ENCODE measurements around the gene DNAH7.
"Not testable (repeated sequence)": the region's sequence is repeated elsewhere in the genome, so short reads cannot be mapped to it uniquely, and the experiment has no call there.

The DNAH7 gene

DNA sequence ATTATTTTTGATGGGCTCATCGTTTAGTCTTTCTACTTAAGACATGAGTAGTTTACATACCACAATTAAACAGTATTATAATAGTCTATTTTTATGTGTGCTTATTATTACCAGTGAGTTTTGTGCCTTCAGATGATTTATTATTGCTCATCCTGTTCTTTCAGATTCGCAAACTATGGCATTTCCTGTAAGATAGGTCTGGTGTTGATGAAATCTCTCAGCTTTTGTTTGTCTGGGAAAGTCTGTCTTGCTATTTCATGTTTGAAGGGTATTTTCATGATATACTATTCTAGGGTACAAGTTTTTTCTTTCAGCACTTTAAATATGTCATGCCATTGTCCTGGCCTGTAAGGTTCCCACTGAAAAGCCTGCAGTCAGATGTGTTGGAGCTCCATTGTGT is 101.3 kb downstream of the DNAH7 start:
- DNase-seq (ENCODE audit: low read depth) = no peak

DNA sequence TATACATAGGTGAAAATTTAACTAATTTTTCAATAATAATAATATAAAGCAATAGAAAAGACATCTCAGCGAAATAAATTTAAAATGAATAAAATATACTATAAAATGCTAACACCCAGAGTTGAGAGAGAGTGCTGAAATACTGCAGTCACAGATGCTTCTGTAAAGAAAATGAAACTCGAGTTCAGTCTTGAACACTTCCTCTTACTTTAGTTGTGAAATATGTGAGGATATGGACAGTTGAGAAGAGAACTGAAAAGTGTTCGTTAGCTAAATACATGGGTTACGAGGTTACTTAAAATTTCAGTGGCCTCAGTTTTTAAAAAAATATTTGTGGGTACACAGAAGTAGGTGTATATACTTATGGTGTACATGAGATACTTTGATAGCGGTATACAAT is 106.8 kb downstream of the DNAH7 start:
- no peak for DNase-seq (ENCODE audit: low read depth)

DNA sequence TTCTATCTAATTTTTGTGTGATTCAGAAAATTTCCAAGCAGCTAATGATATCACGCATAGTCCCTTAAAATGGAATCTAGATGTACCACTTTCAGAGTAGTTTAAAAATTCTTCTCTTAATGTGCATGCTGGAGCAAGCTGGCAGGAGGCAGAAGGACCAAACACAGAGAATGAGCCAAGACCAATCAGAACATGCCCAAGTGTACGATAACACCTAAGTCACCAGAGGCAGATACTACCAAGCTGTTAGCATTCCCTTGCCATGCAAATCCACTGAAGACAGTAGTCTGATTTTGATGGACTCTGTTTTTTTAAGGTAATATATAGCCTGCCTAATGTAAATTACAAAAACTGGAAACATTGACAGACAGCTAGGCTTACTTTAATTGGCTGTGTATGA is 109.3 kb downstream of the DNAH7 start:
- no peak for DNase-seq (ENCODE audit: low read depth)

DNA sequence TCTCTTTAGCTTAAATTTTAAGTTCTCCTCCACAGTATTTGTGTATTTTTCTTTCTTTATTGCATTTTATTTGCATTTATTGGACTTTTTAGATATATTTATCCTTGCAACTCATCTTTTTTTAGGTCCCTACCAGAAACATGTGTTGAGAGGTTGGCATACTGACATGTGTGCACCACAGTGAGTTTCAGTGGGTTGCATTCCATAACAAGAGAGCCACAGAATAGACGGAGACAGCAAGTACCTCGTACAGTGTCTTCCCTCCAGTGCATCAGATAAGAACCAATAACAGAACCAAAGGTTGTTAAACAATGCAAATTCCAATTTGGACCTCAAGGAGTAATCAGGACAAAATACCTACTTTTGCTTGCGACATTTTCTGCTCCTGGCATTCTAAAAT is 111.9 kb downstream of the DNAH7 start:
- no peak for DNase-seq (ENCODE audit: low read depth)

DNA sequence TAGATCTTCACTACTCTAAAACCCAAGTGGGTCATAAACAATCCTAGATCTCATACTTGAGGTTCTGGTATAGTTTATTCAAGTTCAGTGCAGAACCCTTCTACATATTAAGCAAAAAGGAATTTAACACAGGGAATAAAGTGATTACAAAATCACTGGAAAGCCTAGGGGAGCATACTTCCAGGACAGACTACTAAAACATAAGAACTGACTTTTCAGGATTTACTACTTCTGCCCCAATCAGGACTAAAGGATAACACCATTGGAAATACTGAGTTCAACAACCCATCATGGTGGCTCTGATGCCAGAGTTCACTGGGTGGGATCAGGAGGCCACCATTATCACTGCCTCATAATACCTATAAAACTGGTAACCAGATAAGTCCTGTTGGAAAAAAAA is 123.6 kb downstream of the DNAH7 start:
- no peak for DNase-seq (ENCODE audit: low read depth)

DNA sequence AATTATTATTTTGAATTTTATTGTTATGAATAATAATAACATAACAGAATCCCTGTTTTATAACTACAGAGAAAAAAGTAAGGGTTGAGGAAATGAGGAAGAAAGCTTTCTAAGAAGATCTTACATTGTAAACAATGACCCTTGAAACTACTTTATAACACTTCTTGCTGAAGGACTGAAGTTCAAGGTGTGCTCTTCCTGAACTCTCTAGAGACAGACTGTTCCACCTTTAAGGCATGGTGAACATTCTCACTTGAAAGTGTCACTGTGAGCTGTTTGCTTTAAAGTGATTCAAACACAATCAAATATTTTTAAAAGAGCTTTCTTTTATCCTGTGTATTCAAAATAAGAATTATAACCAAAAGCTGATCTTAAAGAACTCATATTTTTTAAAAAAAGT is 131.5 kb downstream of the DNAH7 start:
- no peak for DNase-seq (ENCODE audit: low read depth)

DNA sequence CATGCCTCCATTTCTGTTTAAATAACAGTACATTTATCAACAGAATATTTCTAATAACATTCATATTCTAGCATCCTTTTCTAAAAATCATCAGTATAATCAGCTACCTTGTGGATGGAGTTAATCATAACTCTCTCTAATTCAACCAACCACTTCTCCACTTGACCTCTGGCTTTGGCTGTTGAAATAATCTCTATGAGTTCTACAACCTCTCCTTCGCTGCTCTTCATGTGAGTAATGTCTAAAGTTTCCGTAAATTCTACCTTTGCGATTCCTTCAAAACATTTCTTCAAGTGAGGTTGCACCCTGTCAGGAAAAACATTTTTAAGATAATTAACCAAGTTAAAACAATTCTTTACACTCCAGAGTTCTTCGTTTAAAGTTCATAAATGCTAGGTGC is 134.2 kb downstream of the DNAH7 start:
- no peak for DNase-seq (ENCODE audit: low read depth)

GRCh38 chr2:195929531-195929930 is 139.1 kb downstream of the DNAH7 start:
- DNase-seq (ENCODE audit: low read depth) = no peak

GRCh38 chr2:195925120-195925519 is 143.5 kb downstream of the DNAH7 start:
- no peak for DNase-seq (ENCODE audit: low read depth)

GRCh38 chr2:195923889-195924288 is 144.7 kb downstream of the DNAH7 start:
- DNase-seq (ENCODE audit: low read depth) = no peak

GRCh38 chr2:195917021-195917600 is 151.5 kb downstream of the DNAH7 start:
- DNase-seq (ENCODE audit: low read depth) = not testable (repeated sequence)

DNA sequence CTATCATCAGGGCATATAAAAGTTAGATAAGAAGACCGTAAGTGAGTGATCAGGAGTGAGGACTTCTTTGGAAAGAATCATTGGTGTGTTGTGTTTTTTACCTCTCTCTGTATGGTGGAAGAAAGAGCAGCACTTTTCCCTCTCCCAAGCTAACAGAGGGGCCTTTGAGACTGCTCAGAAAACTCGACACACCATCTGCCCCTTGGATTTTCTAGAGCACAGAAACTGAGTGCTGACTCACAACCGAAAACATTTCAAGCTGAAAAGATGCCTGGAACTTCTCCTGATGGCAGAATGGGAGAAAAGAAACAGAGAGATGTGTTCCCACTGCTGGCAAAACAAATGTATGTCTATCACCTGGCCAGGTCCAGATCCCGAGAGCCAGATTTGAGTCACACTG is 156.6 kb downstream of the DNAH7 start:
- no peak for DNase-seq (ENCODE audit: low read depth)

DNA sequence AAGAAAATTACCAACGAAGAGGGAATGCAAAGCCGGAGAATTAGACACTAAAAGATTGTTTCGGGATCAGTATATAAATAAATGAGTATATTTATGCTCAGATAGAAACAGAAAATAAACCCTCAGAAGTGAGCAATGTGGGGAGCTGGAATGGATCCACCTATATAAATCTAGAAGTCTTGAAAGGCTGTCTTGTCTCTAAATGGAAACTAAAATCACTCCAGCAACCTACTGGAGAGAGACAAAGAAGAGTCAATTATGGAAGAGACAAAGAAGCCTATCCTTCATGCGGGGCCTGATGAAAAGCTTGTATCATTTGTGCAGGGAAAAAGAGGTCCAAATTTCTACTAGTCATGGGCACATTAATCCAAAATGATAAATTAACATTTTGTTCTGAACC is 158.1 kb downstream of the DNAH7 start:
- no peak for DNase-seq (ENCODE audit: low read depth)

GRCh38 chr2:195909926-195910325 is 158.7 kb downstream of the DNAH7 start:
- no peak for DNase-seq (ENCODE audit: low read depth)

GRCh38 chr2:195907474-195907873 is 161.2 kb downstream of the DNAH7 start:
- no peak for DNase-seq (ENCODE audit: low read depth)

GRCh38 chr2:195903956-195904355 is 164.7 kb downstream of the DNAH7 start:
- DNase-seq (ENCODE audit: low read depth) = no peak

GRCh38 chr2:195902857-195903256 is 165.8 kb downstream of the DNAH7 start:
- no peak for DNase-seq (ENCODE audit: low read depth)

DNA sequence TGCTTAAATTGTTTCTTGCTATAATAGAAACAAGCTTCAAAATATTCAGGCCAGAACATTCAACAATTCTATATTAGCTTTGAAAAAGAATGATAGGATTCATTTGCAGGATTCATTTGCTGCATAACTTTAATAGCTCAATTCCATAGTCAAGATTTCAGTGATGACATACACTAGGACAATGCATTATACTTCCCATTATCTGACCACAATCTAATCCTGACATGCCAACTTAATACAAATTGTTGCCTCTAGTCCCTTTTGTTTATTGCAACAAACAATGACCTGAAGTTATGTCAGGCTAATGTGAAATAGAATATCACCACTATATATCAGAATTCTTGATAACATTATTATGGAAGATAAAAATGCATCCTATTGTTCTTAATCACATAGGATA is 169.4 kb downstream of the DNAH7 start:
- no peak for DNase-seq (ENCODE audit: low read depth)

- DNase-seq (ENCODE audit: low read depth) = no peak
Observed at GRCh38 chr2:195898505-195899191, 170.0 kb downstream of the DNAH7 start.

- no peak for DNase-seq (ENCODE audit: low read depth)
Observed at GRCh38 chr2:195891081-195891480, 177.6 kb downstream of the DNAH7 start.

DNA sequence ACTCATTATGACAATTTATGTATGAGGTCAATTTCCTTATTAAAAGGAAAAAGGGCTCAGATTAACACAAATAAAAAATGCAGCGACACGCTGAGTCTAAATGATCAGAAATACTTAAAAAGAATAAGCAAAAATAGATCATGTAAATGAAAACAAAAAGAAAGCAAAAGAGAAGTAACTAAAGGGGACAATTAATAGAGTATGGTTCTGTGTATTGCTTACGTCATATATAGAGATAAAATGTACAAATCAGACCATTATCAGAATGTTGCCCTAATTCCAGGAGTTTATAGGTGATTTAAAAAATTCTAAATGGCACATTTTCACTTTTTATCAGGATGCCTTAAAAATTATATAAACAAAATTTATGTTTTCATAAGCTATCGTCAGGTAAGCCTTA is 189.5 kb downstream of the DNAH7 start:
- no peak for DNase-seq (ENCODE audit: low read depth)

- DNase-seq (ENCODE audit: low read depth) = no peak
Observed at GRCh38 chr2:195871326-195871725, 197.3 kb downstream of the DNAH7 start.

DNA sequence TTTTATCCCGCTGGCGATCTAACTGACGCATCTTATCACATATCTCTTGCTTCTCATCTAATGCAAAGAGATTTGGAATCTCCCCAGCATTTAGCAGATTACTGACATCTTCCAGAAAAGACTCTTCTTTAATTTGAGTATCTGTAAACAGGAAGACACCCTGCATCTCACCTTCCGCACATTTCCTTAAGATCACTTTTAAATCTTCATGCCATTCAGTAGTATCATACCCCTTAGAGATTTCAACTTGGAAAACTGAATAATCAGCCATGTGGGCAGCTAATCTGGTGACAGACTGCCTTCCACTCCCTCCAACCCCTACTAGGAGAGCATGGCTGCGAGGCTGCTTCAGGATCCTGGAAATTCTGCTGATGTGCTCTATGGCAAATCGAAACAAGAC is 204.3 kb downstream of the DNAH7 start:
- DNase-seq (ENCODE audit: low read depth) = no peak

- no peak for DNase-seq (ENCODE audit: low read depth)
Observed at GRCh38 chr2:195863564-195863963, 205.1 kb downstream of the DNAH7 start.
